Erythroblast (primary cell): ENCODE results near the gene BLTP3A.
"Not testable (repeated sequence)": the region's sequence is repeated elsewhere in the genome, so short reads cannot be mapped to it uniquely, and the experiment has no call there.

Experiments used
- GATA1 ChIP-seq: IDR thresholded peaks from 2 replicates; pipeline ENCODE4 v1.6.1; 2011; ENCODE audit warnings: low read depth, mild to moderate bottlenecking, control low read depth, low read length, moderate library complexity
- POLR2A ChIP-seq: IDR thresholded peaks from 2 replicates; pipeline ENCODE4 v1.6.1; 2011; ENCODE audit warnings: mild to moderate bottlenecking, low read length

GRCh38 chr6:34756513-34756856 is 35.4 kb upstream of the BLTP3A start:
- TF ChIP-seq POLR2A, GATA1: not testable (repeated sequence)
